Measurements from ENCODE around the gene IFIT1B.
"Not testable (repeated sequence)": the region's sequence is repeated elsewhere in the genome, so short reads cannot be mapped to it uniquely, and the experiment has no call there.

IFIT1B gene, protein sequence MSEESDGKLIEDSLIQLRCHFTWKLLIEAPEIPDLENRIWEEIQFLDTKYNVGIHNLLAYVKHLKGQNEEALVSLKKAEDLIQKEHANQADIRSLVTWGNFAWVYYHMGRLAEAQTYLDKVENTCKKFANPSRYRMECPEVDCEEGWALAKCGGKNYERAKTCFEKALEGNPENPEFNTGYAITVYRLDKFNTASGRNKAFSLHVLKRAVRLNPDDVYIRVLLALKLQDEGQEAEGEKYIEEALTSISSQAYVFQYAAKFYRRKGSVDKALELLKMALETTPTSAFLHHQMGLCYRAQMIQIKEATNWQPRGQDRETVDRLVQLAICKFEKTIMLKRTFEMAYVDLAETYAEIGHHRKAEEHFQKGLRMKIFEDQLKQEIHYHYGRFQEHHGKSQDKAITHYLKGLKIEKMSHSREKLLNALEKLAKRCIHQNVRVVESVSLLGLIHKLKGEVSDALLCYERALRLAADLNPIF

DNA sequence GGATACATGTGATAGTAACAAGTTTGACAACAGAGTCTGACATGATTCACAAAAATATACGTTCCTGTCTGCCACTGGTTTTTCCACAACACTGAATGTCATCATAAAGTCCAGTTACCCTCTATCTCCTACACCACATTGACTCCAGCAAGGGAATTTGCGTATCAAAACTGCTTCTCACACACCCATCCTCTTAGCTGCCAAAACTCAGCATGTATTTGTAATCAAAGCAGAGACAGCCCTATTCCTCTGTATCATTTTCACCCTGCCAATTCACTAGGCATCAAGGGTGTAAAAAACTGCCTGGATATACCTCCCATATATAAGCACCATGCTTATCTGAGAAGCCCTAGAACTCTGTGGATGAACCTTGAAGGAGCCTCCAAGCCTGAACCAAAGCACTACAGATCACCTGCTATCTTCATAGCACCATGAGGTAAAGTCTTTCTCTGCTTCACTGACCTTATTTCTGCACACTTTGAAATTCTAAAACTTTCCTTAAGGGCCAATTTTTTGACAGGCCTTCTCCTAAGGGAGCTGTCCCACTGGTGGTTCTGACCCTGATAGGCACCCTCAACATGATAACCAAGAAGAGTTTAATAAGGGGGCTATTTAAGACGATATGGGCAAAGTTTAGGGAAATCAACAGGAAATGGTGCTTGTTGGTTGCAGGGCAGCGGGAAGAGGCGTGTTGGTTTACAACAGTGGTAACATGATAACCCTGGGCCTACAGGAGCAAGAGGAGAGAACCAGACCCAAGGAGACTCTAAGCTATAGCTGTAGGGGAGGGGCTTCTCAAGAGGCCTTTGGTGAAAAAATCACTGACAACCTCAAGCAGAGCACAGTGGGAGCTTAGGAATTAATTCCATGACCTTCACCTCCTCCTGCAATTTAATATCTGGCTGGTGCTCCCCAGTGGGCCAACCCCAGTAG lies at the start of gene IFIT1B:
IFIT1B (plus strand) TSS at position 352 of the 933 bp plus-strand sequence; CDS start at position 432, 80 bp downstream.
- DNase-seq: no peak

DNA sequence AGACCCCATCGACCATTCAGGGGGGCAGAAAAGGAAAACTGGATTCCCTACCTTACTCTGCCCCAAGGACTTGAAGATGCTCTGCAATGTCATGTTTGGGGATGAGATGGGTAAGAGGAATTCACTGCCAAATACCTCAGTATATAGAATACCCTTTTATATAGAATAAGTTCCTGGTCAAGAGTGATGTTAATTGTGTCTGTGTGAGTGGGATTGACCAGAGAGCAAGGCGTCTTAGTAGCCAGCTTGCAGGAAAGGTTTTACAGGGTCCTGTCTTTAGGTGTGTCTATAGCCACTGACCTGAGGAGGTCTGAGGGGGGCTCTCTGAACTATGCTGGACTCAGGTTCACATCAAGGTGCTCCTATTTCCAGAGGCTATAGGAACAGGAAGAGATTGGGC lies 48.7 kb upstream of the IFIT1B start:
- DNase-seq: peak; percentile 11

DNA sequence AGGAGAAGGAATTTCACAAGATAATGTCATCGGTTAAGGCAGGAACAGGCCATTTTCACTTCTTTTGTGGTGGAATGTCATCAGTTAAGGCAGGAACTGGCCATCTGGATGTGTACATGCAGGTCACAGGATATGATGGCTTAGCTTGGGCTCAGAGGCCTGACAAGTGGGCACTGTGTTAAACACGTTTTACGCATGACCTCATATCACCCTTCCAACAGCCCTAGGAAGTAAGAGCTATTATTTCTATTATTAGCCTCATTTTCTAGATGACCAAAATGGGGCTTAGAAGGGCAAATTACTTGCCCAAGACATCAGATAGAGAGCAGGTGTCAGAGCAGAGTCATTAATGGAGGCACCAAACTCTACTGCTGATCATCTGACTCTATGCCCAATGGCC lies 47.8 kb upstream of the IFIT1B start:
- peak; percentile 55 for DNase-seq

DNA sequence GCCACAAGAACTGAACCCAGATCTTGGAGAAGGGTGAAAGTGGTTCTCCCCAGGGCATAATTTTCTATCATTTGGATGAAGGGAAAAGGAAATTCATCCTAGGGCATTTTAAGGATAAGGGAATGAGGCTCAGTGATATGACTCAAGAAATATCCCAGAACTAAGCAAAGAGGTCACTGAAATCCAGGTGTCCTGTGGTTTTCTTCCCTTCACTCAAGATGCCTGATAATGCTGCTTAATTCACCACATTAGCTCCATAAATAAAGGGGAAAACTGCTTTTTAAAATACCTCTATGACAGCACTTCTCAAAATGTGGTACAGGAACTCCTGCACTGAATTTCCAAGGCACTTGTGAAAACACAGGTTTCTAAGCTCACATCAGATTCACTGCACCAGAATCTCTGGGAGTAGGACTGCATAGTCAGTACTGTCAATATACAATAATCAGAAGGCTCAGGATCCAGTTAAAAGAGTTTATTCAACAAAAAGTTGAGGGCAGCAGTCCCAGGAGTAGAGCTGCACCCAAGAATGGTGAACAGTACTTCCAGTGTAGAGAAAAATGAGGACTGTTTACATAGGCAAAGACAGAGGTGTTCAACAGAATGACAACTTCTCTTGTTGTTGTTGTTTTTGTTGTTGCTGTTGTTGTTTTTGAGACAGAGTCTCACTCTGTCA lies 47.2 kb upstream of the IFIT1B start:
- peak; percentile 13 for DNase-seq

DNA sequence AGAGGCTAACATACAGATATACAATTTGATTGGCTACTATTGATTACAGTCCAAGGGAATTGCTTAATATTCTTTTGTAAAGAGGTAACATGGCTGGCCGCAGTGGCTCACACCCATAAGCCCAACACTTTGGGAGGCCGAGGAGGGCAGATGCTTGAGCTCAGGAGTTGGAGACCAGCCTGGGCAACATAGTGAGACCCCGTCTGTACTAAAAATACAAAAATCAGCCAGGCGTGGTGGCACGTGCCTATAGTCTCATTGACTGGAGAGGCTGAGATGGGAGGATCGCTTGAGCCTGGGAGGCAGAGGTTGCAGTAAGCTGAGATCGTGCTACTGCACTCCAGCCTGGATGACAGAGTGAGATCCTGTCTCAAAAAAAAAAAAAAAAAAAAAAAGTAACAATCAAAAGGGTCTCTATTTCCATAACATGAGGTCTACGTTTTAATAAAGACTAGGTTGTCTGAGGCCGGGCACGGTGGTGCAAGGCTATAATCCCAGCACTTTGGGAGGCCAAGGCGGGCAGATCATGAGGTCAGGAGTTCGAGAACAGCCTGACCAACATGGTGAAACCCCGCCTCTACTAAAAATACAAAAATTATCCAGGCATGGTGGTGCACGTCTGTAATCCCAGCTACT lies 46.3 kb upstream of the IFIT1B start:
- not testable (repeated sequence) for DNase-seq

DNA sequence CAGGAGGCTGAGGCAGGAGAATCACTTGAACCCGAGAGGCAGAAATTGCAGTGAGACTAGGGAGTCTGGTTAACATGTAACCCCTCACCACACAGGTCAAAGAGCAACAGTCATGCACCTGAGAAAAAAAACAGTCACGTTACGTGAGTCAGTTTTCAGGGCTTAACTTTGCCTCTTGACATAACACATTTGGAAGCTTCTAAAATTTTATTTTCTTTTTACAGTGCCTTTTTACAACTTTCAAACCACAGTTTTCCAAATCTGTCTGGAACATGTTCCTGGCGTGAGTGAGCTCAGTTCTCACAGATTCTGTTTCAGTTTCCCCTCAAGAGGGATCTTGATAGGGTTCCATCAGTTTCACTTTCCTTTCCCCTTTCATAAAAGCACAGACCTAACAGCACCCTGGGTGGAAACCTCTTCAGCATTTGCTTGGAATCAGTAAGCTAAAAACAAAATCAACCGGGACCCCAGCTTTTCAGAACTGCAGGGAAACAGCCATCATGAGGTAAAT lies 45.7 kb upstream of the IFIT1B start:
- DNase-seq: peak; percentile 93

DNA sequence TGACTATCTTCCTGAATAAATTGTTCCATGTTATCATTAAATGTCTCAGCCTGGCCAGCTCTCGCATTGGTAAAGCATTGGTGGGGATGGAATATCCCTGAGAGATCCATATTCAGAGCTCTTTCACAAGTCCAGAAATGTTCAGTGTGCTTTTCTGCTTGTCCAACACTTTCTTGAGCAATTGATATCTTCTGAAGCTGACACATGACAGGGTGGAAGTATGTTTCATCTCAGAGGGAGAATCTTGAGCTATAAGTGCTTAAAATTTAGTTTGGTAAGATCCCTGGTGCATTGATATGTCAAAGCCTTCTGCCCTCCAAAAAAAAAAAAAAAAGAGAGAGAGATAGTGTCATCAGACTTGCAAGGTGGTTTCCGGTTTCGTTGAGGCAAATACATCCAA lies 42.6 kb upstream of the IFIT1B start:
- DNase-seq: peak; percentile 14

DNA sequence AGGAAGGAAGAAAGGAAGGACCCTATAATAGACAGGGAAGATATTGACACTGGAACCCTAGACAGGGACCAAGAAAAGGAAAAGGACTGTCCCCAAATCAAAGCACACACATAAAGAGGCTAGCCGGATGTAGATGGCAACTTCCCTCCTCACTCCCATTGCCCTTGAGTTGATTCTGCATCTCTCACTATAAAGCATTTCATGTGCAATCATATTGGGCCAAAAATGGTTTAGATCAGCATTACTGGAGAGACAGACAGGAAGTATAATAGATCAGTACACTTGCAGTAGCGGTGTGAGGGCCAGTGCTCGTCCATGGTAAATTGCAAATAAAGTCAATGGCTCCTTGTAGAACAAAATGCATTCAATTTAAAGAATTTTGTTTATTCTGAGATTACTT lies 41.6 kb upstream of the IFIT1B start:
- peak; percentile 18 for DNase-seq

DNA sequence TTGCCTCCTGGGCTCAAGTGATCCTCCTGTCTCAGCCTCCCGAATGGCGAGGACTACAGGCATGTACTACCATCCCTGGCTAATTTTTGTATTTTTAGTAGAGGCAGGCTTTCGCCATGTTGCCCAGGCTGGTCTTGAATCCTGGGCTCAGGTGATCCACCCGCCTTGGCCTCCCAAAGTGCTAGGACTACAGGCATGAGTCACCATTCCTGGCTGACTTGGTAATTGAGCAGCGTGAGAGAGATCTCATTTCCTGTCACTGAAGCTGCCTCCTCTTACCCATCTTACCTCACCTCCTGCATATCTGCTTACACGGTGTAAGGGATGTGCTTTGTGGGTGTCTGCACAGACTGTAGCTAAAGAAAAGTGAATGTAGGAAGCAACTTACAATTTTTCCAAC lies 40.4 kb upstream of the IFIT1B start:
- peak; percentile 17 for DNase-seq

DNA sequence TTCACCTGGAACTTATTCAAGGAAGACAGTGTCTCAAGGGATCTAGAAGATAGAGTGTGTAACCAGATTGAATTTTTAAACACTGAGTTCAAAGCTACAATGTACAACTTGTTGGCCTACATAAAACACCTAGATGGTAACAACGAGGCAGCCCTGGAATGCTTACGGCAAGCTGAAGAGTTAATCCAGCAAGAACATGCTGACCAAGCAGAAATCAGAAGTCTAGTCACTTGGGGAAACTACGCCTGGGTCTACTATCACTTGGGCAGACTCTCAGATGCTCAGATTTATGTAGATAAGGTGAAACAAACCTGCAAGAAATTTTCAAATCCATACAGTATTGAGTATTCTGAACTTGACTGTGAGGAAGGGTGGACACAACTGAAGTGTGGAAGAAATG lies 39.1 kb upstream of the IFIT1B start:
- peak; percentile 5 for DNase-seq

DNA sequence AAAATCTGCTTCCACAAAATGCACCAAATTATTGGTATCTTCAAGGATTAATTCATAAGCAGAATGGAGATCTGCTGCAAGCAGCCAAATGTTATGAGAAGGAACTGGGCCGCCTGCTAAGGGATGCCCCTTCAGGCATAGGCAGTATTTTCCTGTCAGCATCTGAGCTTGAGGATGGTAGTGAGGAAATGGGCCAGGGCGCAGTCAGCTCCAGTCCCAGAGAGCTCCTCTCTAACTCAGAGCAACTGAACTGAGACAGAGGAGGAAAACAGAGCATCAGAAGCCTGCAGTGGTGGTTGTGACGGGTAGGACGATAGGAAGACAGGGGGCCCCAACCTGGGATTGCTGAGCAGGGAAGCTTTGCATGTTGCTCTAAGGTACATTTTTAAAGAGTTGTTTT lies 38.0 kb upstream of the IFIT1B start:
- no peak for DNase-seq

DNA sequence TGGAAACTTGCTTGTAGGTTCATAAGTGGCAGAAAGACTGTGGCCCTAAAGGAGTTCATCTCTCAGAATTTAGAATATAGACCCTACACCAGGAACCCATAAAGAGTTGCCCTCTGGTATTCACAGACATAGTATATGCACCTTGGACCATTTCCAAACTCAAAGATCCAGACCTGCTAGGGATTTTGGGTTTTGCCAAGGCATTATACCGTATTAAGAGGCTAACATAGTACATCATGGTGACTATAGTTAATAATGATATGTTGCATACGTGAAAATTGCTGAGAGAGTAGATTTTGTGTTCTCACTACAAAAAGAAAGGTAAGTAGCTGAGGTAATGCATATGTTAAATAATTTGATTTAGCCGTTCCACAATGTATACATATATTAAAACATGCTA lies 36.2 kb upstream of the IFIT1B start:
- no peak for DNase-seq

DNA sequence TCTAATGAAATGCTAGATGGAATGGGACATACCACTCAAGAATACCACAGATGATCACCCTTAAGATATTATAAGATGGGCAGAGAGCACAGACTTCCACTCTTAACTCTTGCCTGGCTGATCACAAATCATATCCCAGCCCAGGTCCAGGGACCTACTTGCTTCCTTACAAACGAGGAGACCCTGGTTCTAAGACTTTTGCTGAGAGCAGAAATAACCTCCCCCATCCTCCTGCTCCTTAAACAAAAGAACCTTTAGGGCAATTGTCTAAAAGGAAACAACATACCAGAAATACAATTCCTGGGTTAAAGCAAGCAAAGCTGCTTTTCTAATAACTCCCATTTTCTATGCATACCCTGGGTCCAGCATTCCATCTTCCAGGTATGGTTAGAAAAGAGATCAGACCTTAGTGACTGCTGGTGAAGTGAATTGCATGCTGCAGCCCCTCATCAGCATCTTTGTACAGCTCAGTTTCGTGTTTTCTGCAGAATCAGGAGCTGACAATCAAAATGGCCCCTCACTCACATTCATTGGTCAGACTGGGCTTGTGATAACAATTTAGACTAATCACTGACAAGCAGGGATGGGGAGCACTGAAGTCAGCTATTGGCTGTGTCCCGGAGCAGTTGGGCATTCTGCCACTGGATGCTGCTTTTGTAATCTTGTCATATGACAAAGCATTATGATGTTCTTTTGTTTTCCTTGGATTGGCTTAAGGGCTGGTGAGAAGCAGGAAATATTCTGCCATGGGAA lies 35.5 kb upstream of the IFIT1B start:
- peak; percentile 65 for DNase-seq

DNA sequence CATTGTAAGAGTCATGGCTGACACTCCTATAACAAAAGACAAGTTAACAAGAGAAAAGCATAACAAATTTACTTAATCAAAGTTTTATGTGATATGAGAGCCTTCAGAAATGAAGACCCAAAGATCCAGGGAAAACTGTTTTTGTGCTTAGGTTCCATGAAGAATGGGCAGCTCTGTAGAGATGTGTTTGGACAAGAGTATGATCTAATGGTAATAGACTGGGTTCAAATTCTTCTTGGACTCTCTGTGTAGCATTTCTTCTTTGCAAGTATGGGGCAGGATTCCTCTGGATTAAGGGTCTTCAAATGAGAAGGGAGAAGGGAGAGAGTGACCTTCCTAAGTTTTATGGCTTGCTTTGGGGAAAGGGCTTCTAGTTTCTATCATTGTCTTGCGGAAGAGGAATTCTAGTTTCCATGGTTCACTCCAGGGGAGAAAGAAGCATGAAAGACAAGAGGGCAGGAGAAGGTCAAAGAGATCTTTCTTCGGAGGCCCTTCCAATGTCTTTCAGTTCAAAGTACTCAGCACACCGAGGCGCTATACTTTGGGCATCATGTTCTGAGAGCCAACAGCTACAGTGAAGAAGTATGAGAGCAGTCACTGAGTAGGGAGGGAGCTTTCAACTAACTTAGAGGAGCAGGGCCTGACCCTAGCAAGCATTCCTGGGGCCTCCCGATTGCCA lies 34.6 kb upstream of the IFIT1B start:
- DNase-seq: peak; percentile 33

DNA sequence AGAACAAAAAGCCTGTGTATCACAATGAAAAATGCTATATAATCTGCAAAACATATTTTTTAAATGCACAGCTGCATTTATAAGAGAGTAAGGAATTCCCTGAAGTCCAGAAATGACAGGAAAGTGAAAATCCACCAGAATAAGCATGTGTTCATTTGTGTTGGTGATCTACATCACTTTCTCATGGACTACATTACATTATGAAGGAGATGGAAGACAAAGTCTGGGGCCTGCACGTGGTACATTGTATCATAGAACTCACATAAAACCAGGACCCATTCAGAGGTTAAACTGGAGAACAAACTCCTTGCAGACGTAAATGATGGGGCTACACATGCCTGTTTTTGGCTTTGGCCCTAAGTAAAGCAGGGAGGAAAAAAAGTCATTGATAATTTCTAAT lies 33.7 kb upstream of the IFIT1B start:
- peak; percentile 25 for DNase-seq

DNA sequence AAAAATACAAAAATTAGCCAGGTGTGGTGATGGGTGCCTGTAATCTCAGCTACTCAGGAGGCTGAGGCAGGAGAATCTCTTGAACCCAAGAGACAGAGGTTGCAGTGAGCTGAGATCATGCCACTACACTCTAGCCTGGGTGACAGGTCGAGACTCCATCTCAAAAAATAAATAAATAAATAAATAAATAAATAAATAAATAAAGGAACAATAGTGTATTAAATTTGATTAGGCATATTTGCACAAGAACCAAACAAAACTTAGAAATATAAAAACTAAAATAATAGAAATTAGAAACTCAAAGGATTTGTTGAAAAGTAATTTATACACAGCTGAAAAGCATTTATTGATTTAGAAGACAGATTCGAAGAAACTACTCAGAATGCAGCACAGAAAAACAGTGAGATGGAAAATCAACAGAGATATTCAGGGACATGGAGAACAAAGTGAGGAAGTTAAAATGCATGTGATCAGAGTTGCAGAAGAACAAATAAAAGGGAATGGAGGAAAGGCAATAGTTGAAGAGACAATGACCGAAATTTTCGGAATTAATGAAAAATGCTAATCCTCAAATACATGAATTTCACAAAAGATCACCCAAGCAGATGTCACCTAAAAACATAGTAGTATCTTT lies 32.4 kb upstream of the IFIT1B start:
- DNase-seq: peak; percentile 20

DNA sequence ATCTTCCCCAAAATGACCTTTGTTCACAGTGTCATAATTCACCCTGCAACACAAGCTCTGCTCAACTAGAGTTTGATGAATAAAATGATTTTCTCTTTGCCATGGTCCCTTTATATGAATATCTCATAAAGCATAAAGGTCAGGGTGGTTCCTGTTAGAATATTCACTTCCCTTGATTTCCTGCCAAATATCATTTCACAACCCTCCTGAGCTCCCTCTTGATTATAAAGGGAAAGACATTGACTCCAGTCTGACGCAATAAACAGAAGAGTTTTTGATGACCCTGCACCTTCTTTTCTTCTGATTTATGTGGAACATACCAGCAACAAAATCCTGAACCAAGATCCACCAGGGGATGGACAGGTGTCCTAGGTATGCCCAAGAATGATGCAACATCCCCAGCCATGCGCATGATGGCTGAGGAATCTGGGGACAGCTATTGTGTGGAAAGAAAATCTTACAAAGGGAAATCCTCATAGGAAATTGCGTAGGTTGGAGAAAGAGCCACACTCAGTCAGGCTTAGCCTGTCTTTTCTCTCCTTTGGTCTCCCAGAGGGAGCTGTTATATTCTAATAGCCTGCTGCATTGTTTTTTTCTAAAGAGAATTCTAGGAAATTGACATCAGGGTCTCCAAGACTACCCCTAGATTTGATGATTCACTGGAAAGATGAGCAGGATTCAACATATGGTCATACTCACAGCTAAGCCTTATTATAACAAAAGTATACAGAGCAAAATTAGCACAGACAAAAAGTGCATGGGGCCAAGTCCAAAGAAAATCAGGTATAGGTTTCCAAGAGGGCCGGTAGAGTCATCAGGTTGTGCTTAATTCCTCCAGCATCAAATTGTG lies 31.2 kb upstream of the IFIT1B start:
- DNase-seq: peak; percentile 93

DNA sequence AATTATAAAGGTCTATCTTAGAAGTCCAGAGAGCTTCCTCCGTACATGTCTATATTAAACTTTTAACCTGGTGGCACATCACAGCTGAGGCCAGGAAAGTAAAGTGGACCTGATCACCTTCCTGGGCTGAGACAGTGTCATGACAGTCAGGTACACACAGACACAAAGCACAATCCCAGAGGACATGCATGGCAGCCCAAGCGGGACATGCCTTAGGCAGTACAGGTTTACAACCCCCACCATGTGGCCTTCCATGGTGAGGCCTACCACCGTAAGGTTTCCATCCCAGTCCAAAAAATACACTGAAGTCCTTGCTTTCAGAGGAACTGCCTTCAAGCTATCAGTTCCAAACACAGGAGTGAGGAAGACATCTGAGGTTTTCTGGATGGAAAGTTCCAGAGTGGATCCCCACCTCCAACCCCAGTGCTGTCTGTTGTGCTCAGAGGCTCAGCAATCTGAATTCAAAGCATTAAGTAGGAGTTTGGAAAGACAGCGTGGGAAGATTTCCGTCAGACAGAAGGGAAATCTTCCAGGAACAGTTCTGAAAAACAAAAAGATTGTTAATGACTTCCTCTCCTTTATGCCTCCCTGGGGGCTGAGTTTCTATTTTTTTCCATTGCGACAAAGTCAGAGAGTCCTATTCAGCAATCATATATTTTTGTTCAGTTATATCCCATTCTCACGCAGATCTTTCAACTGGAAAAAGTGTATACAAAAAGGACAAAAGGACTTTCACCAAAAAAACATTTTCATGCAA lies 30.0 kb upstream of the IFIT1B start:
- peak; percentile 64 for DNase-seq

DNA sequence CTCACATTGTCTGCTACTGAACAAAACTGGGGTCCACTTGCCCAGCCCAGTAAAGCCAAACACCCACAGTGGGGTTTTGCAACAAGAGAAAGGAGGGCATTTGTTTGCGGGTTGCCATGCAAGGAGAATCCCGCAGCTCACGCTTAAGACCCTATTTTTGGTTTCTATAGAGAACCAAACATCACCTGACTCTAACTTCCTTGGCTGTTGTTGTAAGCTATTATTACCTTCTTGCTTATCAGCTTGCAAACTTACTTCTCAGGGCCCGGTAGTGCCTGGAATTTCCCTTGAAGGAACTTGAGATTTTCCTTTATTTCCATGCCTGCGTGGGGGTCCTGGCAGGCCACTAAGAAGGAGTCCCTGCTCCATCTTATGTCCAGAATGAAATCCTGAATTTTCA lies 29.4 kb upstream of the IFIT1B start:
- peak; percentile 50 for DNase-seq
